ENCODE data around the gene PRKD2.

GRCh38 chr19:46730187-46730586 is 13.3 kb upstream of the PRKD2 start:
- TF ChIP-seq CTCF (IDR thresholded peaks at IDR 0.05; ENCODE audit: poor library complexity) (no peak), EZH2 (IDR thresholded peaks at IDR 0.05; ENCODE audit: borderline replicate concordance) (no peak)
